ENCODE data around the gene CACNA1E. TPM values are rescaled to one million over a fixed set of nuclear protein-coding genes. Genes with fewer than 3 reads are reported as not detected.

The CACNA1E gene
- total RNA-seq, 3 donors from 2014 or later (not counting 1 experiment from before 2014, with no cell fraction given): 0.40 TPM; not detected in 2

DNA sequence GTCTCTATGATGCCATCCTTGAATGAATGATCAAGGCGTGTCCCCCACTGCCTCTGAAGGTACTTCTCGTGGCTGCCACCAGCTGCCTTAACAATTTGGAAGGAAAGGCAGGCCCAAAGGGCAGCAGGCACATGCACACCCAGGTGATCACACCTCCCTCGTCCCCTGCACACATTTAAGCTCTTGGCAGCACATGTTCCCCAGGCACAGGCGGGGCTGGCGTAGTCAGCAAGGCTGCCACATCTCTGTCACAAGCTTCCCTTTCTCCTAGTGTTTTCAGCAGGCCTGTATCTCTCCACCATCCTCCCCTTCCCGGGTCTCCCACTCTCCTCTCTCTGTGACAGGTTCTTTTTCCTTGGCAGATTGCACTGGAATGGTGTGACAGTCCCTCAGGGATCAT lies 111.9 kb downstream of the CACNA1E start:
- Histone ChIP-seq H3K27me3 (ENCODE audit: control insufficient read depth, insufficient read depth, low read length) (no peaks in the 10 kb centered on the region), H3K36me3 (ENCODE audit: control insufficient read depth, insufficient read depth, low read length) (no peaks in the 10 kb centered on the region), H3K9me3 (ENCODE audit: control insufficient read depth, insufficient read depth, low read length) (no peaks in the 10 kb centered on the region), H3K4me1 (ENCODE audit: control insufficient read depth, insufficient read depth, low read length) (no peaks in the 10 kb centered on the region), H3K27ac (ENCODE audit: low read length) (no peak overlapping the region), H3K4me3 (ENCODE audit: low read length) (no peak overlapping the region)
- no peak overlapping the region for H3K4me3 Mint-ChIP-seq
- H3K36me3 Mint-ChIP-seq: no peaks in the 10 kb centered on the region
- TF ChIP-seq, protein P1, sequence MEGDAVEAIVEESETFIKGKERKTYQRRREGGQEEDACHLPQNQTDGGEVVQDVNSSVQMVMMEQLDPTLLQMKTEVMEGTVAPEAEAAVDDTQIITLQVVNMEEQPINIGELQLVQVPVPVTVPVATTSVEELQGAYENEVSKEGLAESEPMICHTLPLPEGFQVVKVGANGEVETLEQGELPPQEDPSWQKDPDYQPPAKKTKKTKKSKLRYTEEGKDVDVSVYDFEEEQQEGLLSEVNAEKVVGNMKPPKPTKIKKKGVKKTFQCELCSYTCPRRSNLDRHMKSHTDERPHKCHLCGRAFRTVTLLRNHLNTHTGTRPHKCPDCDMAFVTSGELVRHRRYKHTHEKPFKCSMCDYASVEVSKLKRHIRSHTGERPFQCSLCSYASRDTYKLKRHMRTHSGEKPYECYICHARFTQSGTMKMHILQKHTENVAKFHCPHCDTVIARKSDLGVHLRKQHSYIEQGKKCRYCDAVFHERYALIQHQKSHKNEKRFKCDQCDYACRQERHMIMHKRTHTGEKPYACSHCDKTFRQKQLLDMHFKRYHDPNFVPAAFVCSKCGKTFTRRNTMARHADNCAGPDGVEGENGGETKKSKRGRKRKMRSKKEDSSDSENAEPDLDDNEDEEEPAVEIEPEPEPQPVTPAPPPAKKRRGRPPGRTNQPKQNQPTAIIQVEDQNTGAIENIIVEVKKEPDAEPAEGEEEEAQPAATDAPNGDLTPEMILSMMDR (IDR thresholded peaks at IDR 0.05): no peak
- ATAC-seq: no peak
- no peaks in the 10 kb centered on the region for H3K9me3 Mint-ChIP-seq
- H3K4me1 Mint-ChIP-seq: no peaks in the 10 kb centered on the region
- 71% methylated on average over 6 of the region's 6 CpGs for WGBS (ENCODE audit: insufficient coverage)
- peaks cover 0 to 2% of the 10 kb centered on the region in 2 donors for H3K27me3 Mint-ChIP-seq (ENCODE audit: low read depth in 2 of 2)
- intact Hi-C loops (cut with micrococcal nuclease): no loop called here
- no peak for DNase-seq
- no peak overlapping the region for H3K27ac Mint-ChIP-seq

GRCh38 chr1:181601186-181601950 lies 118.1 kb downstream of the CACNA1E start:
- DNase-seq (no peak), ATAC-seq (no peak)
- H3K27ac ChIP-seq (ENCODE audit: low read length): no peak overlapping the region
- WGBS (ENCODE audit: insufficient coverage): 91% methylated on average over 4 of the region's 4 CpGs
- no peaks in the 10 kb centered on the region for H3K9me3 ChIP-seq (ENCODE audit: control insufficient read depth, insufficient read depth, low read length)
- Mint-ChIP-seq H3K27ac (no peak overlapping the region), H3K4me3 (no peak overlapping the region), H3K9me3 (peaks cover 0 to 12% of the 10 kb centered on the region in 2 donors), H3K4me1 (no peaks in the 10 kb centered on the region), H3K27me3 (ENCODE audit: low read depth in 2 of 2) (no peaks in the 10 kb centered on the region), H3K36me3 (no peaks in the 10 kb centered on the region)
- TF ChIP-seq, protein P1 (IDR thresholded peaks at IDR 0.05): no peak
- intact Hi-C loops (cut with micrococcal nuclease): no loop called here
- H3K4me3 ChIP-seq (ENCODE audit: low read length): no peak overlapping the region
- no peaks in the 10 kb centered on the region for H3K27me3 ChIP-seq (ENCODE audit: control insufficient read depth, insufficient read depth, low read length)
- H3K4me1 ChIP-seq (ENCODE audit: control insufficient read depth, insufficient read depth, low read length): no peaks in the 10 kb centered on the region
- H3K36me3 ChIP-seq (ENCODE audit: control insufficient read depth, insufficient read depth, low read length): no peaks in the 10 kb centered on the region

DNA sequence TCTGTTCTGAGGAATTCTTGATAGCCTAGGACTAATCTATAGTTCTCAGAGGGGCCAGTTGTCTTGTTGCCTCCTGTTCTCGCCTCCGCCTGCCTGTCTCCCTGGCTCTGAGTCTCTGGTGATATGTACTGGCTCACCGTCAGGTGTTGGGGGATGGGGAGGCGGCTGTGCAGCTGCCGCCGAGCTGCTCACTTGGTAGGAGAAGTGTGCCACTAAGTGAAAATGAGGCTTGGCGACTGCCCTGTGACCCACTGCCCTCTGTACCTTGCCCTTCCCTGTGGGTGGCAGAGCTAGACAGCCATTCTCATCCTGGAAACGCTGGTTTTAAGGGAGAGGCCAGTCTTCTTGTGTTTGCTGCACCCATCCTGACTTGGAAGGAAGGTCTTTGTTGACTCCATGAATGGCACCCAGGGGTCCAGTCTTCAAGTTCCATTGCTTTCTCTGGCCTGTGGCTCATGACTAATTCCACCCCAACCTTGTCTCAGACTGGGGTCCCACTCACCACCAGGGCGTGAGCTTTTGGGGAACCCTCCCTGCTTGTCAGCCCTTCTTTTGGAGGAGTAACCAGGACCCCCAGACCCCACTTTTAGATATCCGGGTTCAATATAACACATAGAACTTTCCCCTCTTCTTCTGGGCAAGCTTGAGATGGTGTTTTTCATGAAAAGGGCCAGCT lies 120.6 kb downstream of the CACNA1E start:
- Mint-ChIP-seq H3K36me3 (no peaks in the 10 kb centered on the region), H3K27me3 (ENCODE audit: low read depth in 2 of 2) (no peaks in the 10 kb centered on the region), H3K27ac (no peak overlapping the region), H3K9me3 (peaks cover 0 to 14% of the 10 kb centered on the region in 2 donors), H3K4me3 (no peak overlapping the region), H3K4me1 (no peaks in the 10 kb centered on the region)
- 79% methylated on average over 9 of the region's 10 CpGs for WGBS (ENCODE audit: insufficient coverage)
- DNase-seq: no peak
- H3K4me3 ChIP-seq (ENCODE audit: low read length): no peak overlapping the region
- no peak for ATAC-seq
- TF ChIP-seq, protein P1 (IDR thresholded peaks at IDR 0.05): no peak
- H3K36me3 ChIP-seq (ENCODE audit: control insufficient read depth, insufficient read depth, low read length): no peaks in the 10 kb centered on the region
- no peaks in the 10 kb centered on the region for H3K4me1 ChIP-seq (ENCODE audit: control insufficient read depth, insufficient read depth, low read length)
- intact Hi-C loops (cut with micrococcal nuclease): no loop called here
- H3K27me3 ChIP-seq (ENCODE audit: control insufficient read depth, insufficient read depth, low read length): no peaks in the 10 kb centered on the region
- no peak overlapping the region for H3K27ac ChIP-seq (ENCODE audit: low read length)
- no peaks in the 10 kb centered on the region for H3K9me3 ChIP-seq (ENCODE audit: control insufficient read depth, insufficient read depth, low read length)

Data from natural killer cell (primary cell).